Stomach (tissue), 4 donors: ENCODE results near the gene SIK3.

Experiments
- CTCF ChIP-seq, 7 experiments: fragments of 450-650 bp in 4 of 7; fragments of 200-600 bp in 3 of 7; sonication (generic) in 3 of 7; IDR thresholded peaks; one replicate each; pipeline ENCODE4 v1.5.1; 2016 to 2019; ENCODE audit warnings: antibody characterized with exemption in 7 of 7, control low read depth in 2 of 7, mild to moderate bottlenecking in 1 of 7
- EP300 ChIP-seq: sonication (generic); formaldehyde crosslinking; IDR thresholded peaks from one replicate; pipeline ENCODE4 v1.6.1; 2017; ENCODE audit warnings: antibody characterized with exemption
- POLR2A ChIP-seq, 4 donors: fragments of 450-650 bp; IDR thresholded peaks; one replicate each; pipeline ENCODE4 v1.6.1; 2016; ENCODE audit warnings: antibody characterized with exemption in 4 of 4, control low read depth in 2 of 4, mild to moderate bottlenecking in 1 of 4, moderate library complexity in 1 of 4
- POLR2AphosphoS5 ChIP-seq, 3 donors: sonication (generic); formaldehyde crosslinking; IDR thresholded peaks; one replicate each; pipeline ENCODE4 v1.6.1; 2016; ENCODE audit warnings: antibody characterized with exemption in 3 of 3

GRCh38 chr11:117016747-117017146 is 81.5 kb downstream of the SIK3 start:
- TF ChIP-seq CTCF (IDR thresholded peaks at IDR 0.05) (no peak), EP300 (no peak), POLR2A (IDR thresholded peaks at IDR 0.05) (no peak), POLR2AphosphoS5 (IDR thresholded peaks at IDR 0.05) (no peak)
